ENCODE results near the gene EXOC6.

Gene EXOC6

GRCh38 chr10:92848441-92849233 is at the start of gene EXOC6:
Gene EXOC6 (plus strand): TSS chr10:92848520. CDS start chr10:92848534, 14 bp downstream.
- peak; percentile 74 for DNase-seq

GRCh38 chr10:92799568-92799967 is 48.8 kb upstream of the EXOC6 start:
- peak; percentile 57 for DNase-seq

- peak; percentile 67 for DNase-seq
Observed at GRCh38 chr10:92800134-92800733, 48.1 kb upstream of the EXOC6 start.

- no peak for DNase-seq
Observed at GRCh38 chr10:92801978-92802872, 46.1 kb upstream of the EXOC6 start.

- DNase-seq: no peak
Observed at GRCh38 chr10:92809840-92810239, 38.5 kb upstream of the EXOC6 start.

GRCh38 chr10:92810934-92811532 is 37.3 kb upstream of the EXOC6 start:
- DNase-seq: no peak

- no peak for DNase-seq
Observed at GRCh38 chr10:92811986-92812385, 36.3 kb upstream of the EXOC6 start.

- DNase-seq: no peak
Observed at GRCh38 chr10:92813979-92814378, 34.3 kb upstream of the EXOC6 start.

GRCh38 chr10:92814790-92815189 is 33.5 kb upstream of the EXOC6 start:
- no peak for DNase-seq

- DNase-seq: no peak
Observed at GRCh38 chr10:92816091-92816531, 32.2 kb upstream of the EXOC6 start.

GRCh38 chr10:92822060-92822634 is 26.2 kb upstream of the EXOC6 start:
- DNase-seq: no peak

- no peak for DNase-seq
Observed at GRCh38 chr10:92822964-92823363, 25.4 kb upstream of the EXOC6 start.

- DNase-seq: no peak
Observed at GRCh38 chr10:92826061-92826460, 22.3 kb upstream of the EXOC6 start.

- no peak for DNase-seq
Observed at GRCh38 chr10:92826504-92826903, 21.8 kb upstream of the EXOC6 start.

GRCh38 chr10:92829042-92829785 is 19.1 kb upstream of the EXOC6 start:
- DNase-seq: no peak

GRCh38 chr10:92829786-92830377 is 18.4 kb upstream of the EXOC6 start:
- no peak for DNase-seq

- DNase-seq: no peak
Observed at GRCh38 chr10:92830478-92831389, 17.6 kb upstream of the EXOC6 start.

GRCh38 chr10:92832121-92832520 is 16.2 kb upstream of the EXOC6 start:
- DNase-seq: no peak

GRCh38 chr10:92832998-92833650 is 15.2 kb upstream of the EXOC6 start:
- DNase-seq: no peak

- DNase-seq: no peak
Observed at GRCh38 chr10:92834331-92834730, 14.0 kb upstream of the EXOC6 start.
